Astrocyte (in vitro differentiated cells and primary cell): ENCODE measurements around the gene FTO. TPM values are rescaled to one million over a fixed set of nuclear protein-coding genes. Genes with fewer than 3 reads are reported as not detected.

ENCODE experiments used
- DNase-seq: peaks from one replicate; pipeline ENCODE4 v3.0.0-alpha.2; 2010; ENCODE audit warnings: low read depth
- FAIRE-seq: peaks from 2 replicates; lab custom pipeline; 2011; peaks lifted over from hg19 to GRCh38; lab: Jason Lieb, UNC
- H2AFZ ChIP-seq: 2 replicates; pipeline ENCODE4 v1.6.0; 2012; ENCODE audit warnings: low read depth, low read length, inconsistent platforms
- H3K27ac ChIP-seq: 2 replicates; pipeline ENCODE4 v1.5.1; 2011; ENCODE audit warnings: low read depth, low read length, inconsistent platforms
- H3K27me3 ChIP-seq: 2 replicates; pipeline ENCODE4 v1.6.0; 2011; ENCODE audit warnings: low read length, inconsistent platforms; ENCODE audit not compliant: insufficient read depth
- H3K36me3 ChIP-seq: 2 replicates; pipeline ENCODE4 v1.5.1; 2011; ENCODE audit warnings: low read length, inconsistent platforms; ENCODE audit not compliant: insufficient read depth
- H3K4me1 ChIP-seq: 2 replicates; pipeline ENCODE4 v1.5.1; 2011; ENCODE audit warnings: low read length, inconsistent platforms; ENCODE audit not compliant: insufficient read depth
- H3K4me2 ChIP-seq: 2 replicates; pipeline ENCODE4 v1.6.0; 2012; ENCODE audit warnings: low read length, inconsistent platforms
- H3K4me3 ChIP-seq: 2 replicates; pipeline ENCODE4 v1.5.1; 2011; ENCODE audit warnings: low read depth, mild to moderate bottlenecking, low read length, inconsistent platforms; ENCODE audit not compliant: insufficient read depth
- H3K79me2 ChIP-seq: 2 replicates; pipeline ENCODE4 v1.6.0; 2012; ENCODE audit warnings: mild to moderate bottlenecking, low read length, inconsistent platforms; ENCODE audit not compliant: insufficient read depth
- H3K9ac ChIP-seq: 2 replicates; pipeline ENCODE4 v1.6.0; 2012; ENCODE audit warnings: mild to moderate bottlenecking, low read length, inconsistent platforms
- H3K9me3 ChIP-seq: 2 replicates; pipeline ENCODE4 v1.5.1; 2012; ENCODE audit warnings: low read depth, mild to moderate bottlenecking, low read length, inconsistent platforms; ENCODE audit not compliant: insufficient read depth
- H4K20me1 ChIP-seq: 2 replicates; pipeline ENCODE4 v1.6.0; 2012; ENCODE audit warnings: low read length, inconsistent platforms; ENCODE audit not compliant: insufficient read depth
- H3K27ac Mint-ChIP-seq: one replicate; pipeline ENCODE4 v1.8.0; 2021; ENCODE audit warnings: mild to moderate bottlenecking, mixed read lengths; ENCODE audit not compliant: unreplicated experiment
- H3K27me3 Mint-ChIP-seq: one replicate; pipeline ENCODE4 v1.8.0; 2021; ENCODE audit warnings: low read depth, mixed read lengths; ENCODE audit not compliant: unreplicated experiment
- H3K36me3 Mint-ChIP-seq: one replicate; pipeline ENCODE4 v1.8.0; 2021; ENCODE audit warnings: low read depth, mixed read lengths; ENCODE audit not compliant: unreplicated experiment
- H3K4me1 Mint-ChIP-seq: one replicate; pipeline ENCODE4 v1.8.0; 2021; ENCODE audit warnings: low read depth, mixed read lengths; ENCODE audit not compliant: unreplicated experiment
- H3K4me3 Mint-ChIP-seq: one replicate; pipeline ENCODE4 v1.8.0; 2021; ENCODE audit warnings: mild to moderate bottlenecking, moderate library complexity, mixed read lengths; ENCODE audit not compliant: unreplicated experiment
- H3K9me3 Mint-ChIP-seq: one replicate; pipeline ENCODE4 v1.8.0; 2021; ENCODE audit warnings: mild to moderate bottlenecking, mixed read lengths; ENCODE audit not compliant: unreplicated experiment
- CTCF ChIP-seq: IDR thresholded peaks from 2 replicates; pipeline ENCODE4 v1.5.1; 2011; ENCODE audit warnings: low read depth, mild to moderate bottlenecking, inconsistent platforms, low read length, moderate library complexity; ENCODE audit not compliant: insufficient read depth
- EZH2 ChIP-seq: IDR thresholded peaks from 2 replicates; pipeline ENCODE4 v1.6.1; 2012; ENCODE audit warnings: mild to moderate bottlenecking, low read length, inconsistent platforms; ENCODE audit not compliant: insufficient read depth
- total RNA-seq: library from RNA; stranded (reverse); gene quantifications from 2 replicates; pipeline ENCODE4 v1.2.1, GENCODE V29; 2021

Gene FTO
- total RNA-seq, 1 donor from 2014 or later = 73.1 TPM

DNA sequence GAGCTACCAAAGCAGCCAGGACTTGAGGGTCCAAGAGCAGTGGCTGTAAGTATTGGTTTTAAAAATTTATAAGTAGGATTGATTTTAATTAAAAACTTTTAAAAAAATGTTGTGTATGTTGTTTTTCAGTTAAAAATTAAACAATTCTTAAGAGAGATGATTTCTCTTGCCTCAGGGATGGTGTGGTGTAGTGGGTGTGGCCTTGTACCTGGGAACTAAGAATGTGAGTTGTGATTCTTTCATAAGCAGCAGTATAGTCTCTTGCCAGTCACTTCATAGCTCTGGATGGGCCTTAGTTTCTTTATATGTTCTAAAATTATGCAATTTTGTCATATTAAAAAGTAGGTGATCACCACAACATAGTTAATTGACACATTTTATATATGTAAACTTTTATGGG is 99.5 kb downstream of the FTO start:
- Histone ChIP-seq H3K27ac (no peak overlapping the region), H3K4me1 (peaks cover under 1% of the 10 kb centered on the region), H4K20me1 (no peaks in the 10 kb centered on the region), H3K9me3 (no peaks in the 10 kb centered on the region), H3K27me3 (no peaks in the 10 kb centered on the region), H3K9ac (no peak overlapping the region), H3K79me2 (peaks cover 46% of the 10 kb centered on the region), H3K4me2 (no peak overlapping the region), H2AFZ (no peak overlapping the region), H3K36me3 (no peaks in the 10 kb centered on the region), H3K4me3 (no peak overlapping the region)
- TF ChIP-seq EZH2 = no peak
- no peak for TF ChIP-seq CTCF
- Mint-ChIP-seq H3K27me3 (no peaks in the 10 kb centered on the region), H3K4me1 (peaks cover 7% of the 10 kb centered on the region), H3K27ac (no peak overlapping the region), H3K36me3 (no peaks in the 10 kb centered on the region), H3K4me3 (no peak overlapping the region), H3K9me3 (peaks cover 2% of the 10 kb centered on the region)
- no peak for DNase-seq
- no peak for FAIRE-seq

GRCh38 chr16:53803998-53804397 is 100.0 kb downstream of the FTO start:
- Histone ChIP-seq H3K79me2 (peaks cover 50% of the 10 kb centered on the region), H3K36me3 (no peaks in the 10 kb centered on the region), H3K4me2 (no peak overlapping the region), H3K9me3 (no peaks in the 10 kb centered on the region), H4K20me1 (no peaks in the 10 kb centered on the region), H3K27me3 (no peaks in the 10 kb centered on the region), H3K9ac (no peak overlapping the region), H3K27ac (no peak overlapping the region), H3K4me3 (no peak overlapping the region), H2AFZ (no peak overlapping the region), H3K4me1 (peaks cover 6% of the 10 kb centered on the region)
- Mint-ChIP-seq H3K27ac (no peak overlapping the region), H3K4me1 (peaks cover 13% of the 10 kb centered on the region), H3K4me3 (no peak overlapping the region), H3K27me3 (no peaks in the 10 kb centered on the region), H3K9me3 (peaks cover 2% of the 10 kb centered on the region), H3K36me3 (no peaks in the 10 kb centered on the region)
- TF ChIP-seq EZH2 = no peak
- TF ChIP-seq CTCF = no peak
- DNase-seq = no peak
- no peak for FAIRE-seq

DNA sequence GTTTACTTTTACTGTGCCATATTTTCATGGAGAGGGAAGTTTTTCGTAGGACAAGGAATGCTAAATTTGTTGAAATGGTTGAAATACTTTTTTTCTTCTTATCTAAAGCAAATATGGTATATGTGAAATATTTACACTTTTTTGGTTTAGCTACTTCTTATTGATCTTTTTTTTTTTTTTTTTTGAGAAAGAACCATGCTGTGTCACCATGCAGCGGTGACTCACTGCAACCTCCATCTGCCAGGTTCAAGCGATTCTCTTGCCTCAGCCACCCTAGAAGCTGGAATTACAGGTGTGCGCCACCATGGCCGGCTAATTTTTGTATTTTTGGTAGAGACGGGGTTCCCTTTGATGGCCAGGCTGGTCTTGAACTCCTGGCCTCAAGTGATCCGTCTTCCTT is 100.5 kb downstream of the FTO start:
- no peak for TF ChIP-seq CTCF
- TF ChIP-seq EZH2 = no peak
- Mint-ChIP-seq H3K36me3 (no peaks in the 10 kb centered on the region), H3K9me3 (peaks cover 2% of the 10 kb centered on the region), H3K4me1 (peaks cover 17% of the 10 kb centered on the region), H3K27me3 (no peaks in the 10 kb centered on the region), H3K4me3 (no peak overlapping the region), H3K27ac (no peak overlapping the region)
- H3K9me3 ChIP-seq = no peaks in the 10 kb centered on the region
- no peak for DNase-seq
- H4K20me1 ChIP-seq = no peaks in the 10 kb centered on the region
- no peak overlapping the region for H3K9ac ChIP-seq
- no peak overlapping the region for H3K4me3 ChIP-seq
- FAIRE-seq = no peak
- peaks cover 48% of the 10 kb centered on the region for H3K79me2 ChIP-seq
- H3K4me2 ChIP-seq = no peak overlapping the region
- no peak overlapping the region for H2AFZ ChIP-seq
- H3K4me1 ChIP-seq = peaks cover 6% of the 10 kb centered on the region
- H3K27ac ChIP-seq = no peak overlapping the region
- no peaks in the 10 kb centered on the region for H3K27me3 ChIP-seq
- no peaks in the 10 kb centered on the region for H3K36me3 ChIP-seq
